Lung (tissue), 12 donors: ENCODE measurements around the gene SH3BP4. TPM values are rescaled to one million over a fixed set of nuclear protein-coding genes. Genes with fewer than 3 reads are reported as not detected.

Experiments used
- ATAC-seq: fragments of 200-7000 bp; cut with Tn5 transposase; one replicate; pipeline ENCODE4 v1.9.1; 2020; ENCODE audit warnings: moderate number of reproducible peaks; ENCODE audit not compliant: insufficient read depth, low FRiP score
- DNase-seq, 3 donors: peaks; one replicate each; pipeline ENCODE4 v3.0.0-alpha.2; 2013 to 2017
- H3K27ac ChIP-seq, 2 donors: one replicate each; pipeline ENCODE4 v1.5.1; 2013; ENCODE audit warnings: mild to moderate bottlenecking in 2 of 2, moderate library complexity in 2 of 2, control low read depth in 1 of 2, inconsistent platforms in 1 of 2, low read depth in 1 of 2, low read length in 1 of 2
- H3K27me3 ChIP-seq, 3 donors: one replicate each; pipeline ENCODE4 v1.5.1; 2013; ENCODE audit warnings: low read length in 2 of 3; ENCODE audit not compliant: control insufficient read depth in 3 of 3, insufficient read depth in 3 of 3
- H3K36me3 ChIP-seq, 4 donors: one replicate each; pipeline ENCODE4 v1.5.1; 2013; ENCODE audit warnings: low read length in 4 of 4, mild to moderate bottlenecking in 1 of 4, moderate library complexity in 1 of 4; ENCODE audit not compliant: control insufficient read depth in 4 of 4, insufficient read depth in 4 of 4
- H3K4me1 ChIP-seq, 5 donors: one replicate each; pipeline ENCODE4 v1.5.1; 2013; ENCODE audit warnings: low read length in 5 of 5, mild to moderate bottlenecking in 2 of 5, moderate library complexity in 1 of 5; ENCODE audit not compliant: control insufficient read depth in 5 of 5, insufficient read depth in 5 of 5
- H3K4me3 ChIP-seq: one replicate; pipeline ENCODE4 v1.5.1; 2013; ENCODE audit warnings: mild to moderate bottlenecking, control low read depth, moderate library complexity
- H3K9ac ChIP-seq, 2 donors: one replicate each; pipeline ENCODE4 v1.5.1; 2013; ENCODE audit warnings: low read length in 2 of 2, control low read depth in 1 of 2; ENCODE audit not compliant: insufficient read depth in 1 of 2
- H3K9me3 ChIP-seq, 4 donors: one replicate each; pipeline ENCODE4 v1.5.1; 2013; ENCODE audit warnings: low read length in 3 of 4, mild to moderate bottlenecking in 1 of 4, moderate library complexity in 1 of 4; ENCODE audit not compliant: control insufficient read depth in 4 of 4, insufficient read depth in 3 of 4
- WGBS, 2 donors: extraction: QIAGEN DNeasy Blood & Tissue Kit; methylation state at CpG; one replicate each; pipeline ENCODE4 v1.1.7; 2013; 5-methylcytosine and 5-hydroxymethylcytosine counted together
- polyA plus RNA-seq, 2 donors: library from polyadenylated mRNA; stranded (reverse); fragments of 200-250 nt; gene quantifications; one replicate each; pipeline ENCODE4 v1.2.1, GENCODE V29; 2013
- total RNA-seq, 2 donors: library from RNA; depleted of rRNA in 1 of 2; stranded (reverse); fragments of >200 nt in 1 of 2; gene quantifications; one replicate each; pipeline ENCODE4 v1.2.1, GENCODE V29; 2014 to 2021
- TF ChIP-seq, protein P1 (sequence below): IDR thresholded peaks from 2 replicates; pipeline ENCODE4 v1.5.1; 2012; ENCODE audit warnings: mild to moderate bottlenecking; ENCODE audit errors: control extremely low read depth, extremely low read depth
- donor health status: control.
- donor health status: control.
- donor health status: Bipolar disorder and iron deficiency.
- donor health status: healthy.
- donor health status: DM: yes; HTN: yes; CAD: no.

The SH3BP4 gene
- total and polyA plus RNA-seq, 4 donors, result 12.0 to 36.5 (median 18.2) TPM

DNA sequence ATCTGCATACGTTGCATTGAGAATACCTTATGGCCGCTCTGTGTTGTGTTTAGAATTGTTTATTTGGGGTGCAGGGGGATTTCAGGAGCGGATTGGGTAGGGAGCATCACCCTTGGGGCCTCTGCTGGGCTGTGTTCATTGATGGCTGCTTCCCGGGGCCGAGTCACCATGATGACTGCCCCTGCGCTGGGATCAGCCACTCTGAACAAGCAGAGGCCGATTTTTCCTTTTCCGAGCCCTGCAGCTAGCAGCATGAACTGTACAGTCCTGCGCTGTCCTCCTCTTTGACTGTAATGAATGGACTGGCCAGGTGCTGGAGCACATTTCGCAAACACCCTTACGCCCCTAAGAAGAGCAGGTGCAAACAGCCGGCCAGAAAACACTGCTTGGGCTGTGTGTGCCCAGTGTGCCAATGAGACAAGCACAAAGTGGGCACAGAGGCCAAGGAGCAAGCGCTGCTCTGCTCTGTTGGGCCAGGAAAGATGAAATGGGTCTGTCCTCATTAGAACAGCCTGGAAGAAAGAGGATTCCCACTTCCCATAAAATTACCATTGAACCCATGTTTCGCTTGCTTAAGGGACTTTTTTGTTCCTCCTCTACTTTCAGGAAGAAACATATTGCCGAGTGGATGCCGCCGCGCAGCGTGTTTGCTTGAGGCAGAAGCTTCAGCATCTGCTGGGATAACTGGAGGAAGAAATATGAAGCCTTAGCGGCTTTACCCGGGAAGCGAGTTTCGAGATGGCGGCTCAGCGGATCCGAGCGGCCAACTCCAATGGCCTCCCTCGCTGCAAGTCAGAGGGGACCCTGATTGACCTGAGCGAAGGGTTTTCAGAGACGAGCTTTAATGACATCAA is 82.7 kb downstream of the SH3BP4 start:
- Histone ChIP-seq H3K4me1 (peaks cover 0 to 7% (median 4%) of the 10 kb centered on the region in 5 donors), H3K27ac (no peak overlapping the region)
- 93 to 96% methylated on average over 30 of the region's 30 CpGs for WGBS, 2 donors

DNA sequence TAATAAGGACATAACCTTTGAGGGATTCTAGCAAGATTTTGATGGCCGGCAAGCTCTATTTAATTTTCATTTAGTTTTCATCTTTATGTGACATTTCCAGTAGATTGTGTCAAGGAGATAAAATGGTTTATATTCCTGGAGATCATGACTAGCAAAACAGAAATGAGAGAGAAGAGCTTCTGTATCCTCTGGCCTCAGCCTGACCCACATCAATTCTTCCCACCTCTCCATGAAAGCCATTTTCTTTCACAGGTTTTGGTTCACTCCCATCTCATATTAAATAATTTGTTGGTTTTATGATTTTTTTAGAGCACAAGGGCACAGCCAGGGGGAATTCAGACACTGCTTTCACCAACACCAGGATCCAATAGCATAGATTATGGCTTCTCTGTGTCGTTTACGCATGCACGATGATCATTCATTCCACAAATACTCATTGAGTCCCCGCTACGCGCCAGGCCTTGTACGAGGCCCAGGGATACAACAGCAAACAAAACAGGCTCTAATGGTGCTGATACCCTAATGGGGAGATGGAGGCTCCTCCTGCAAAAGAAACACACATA is 85.9 kb downstream of the SH3BP4 start:
- Histone ChIP-seq H3K9ac (no peak overlapping the region), H3K9me3 (peaks cover 0 to 3% (median 0%) of the 10 kb centered on the region in 4 donors), H3K4me1 (peaks cover 0 to 7% (median 4%) of the 10 kb centered on the region in 5 donors), H3K27ac (no peak overlapping the region), H3K4me3 (no peak overlapping the region), H3K27me3 (no peaks in the 10 kb centered on the region), H3K36me3 (peaks cover 2 to 27% (median 24%) of the 10 kb centered on the region in 4 donors)
- TF ChIP-seq, protein P1, sequence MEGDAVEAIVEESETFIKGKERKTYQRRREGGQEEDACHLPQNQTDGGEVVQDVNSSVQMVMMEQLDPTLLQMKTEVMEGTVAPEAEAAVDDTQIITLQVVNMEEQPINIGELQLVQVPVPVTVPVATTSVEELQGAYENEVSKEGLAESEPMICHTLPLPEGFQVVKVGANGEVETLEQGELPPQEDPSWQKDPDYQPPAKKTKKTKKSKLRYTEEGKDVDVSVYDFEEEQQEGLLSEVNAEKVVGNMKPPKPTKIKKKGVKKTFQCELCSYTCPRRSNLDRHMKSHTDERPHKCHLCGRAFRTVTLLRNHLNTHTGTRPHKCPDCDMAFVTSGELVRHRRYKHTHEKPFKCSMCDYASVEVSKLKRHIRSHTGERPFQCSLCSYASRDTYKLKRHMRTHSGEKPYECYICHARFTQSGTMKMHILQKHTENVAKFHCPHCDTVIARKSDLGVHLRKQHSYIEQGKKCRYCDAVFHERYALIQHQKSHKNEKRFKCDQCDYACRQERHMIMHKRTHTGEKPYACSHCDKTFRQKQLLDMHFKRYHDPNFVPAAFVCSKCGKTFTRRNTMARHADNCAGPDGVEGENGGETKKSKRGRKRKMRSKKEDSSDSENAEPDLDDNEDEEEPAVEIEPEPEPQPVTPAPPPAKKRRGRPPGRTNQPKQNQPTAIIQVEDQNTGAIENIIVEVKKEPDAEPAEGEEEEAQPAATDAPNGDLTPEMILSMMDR, result no peak
- no peak for DNase-seq
- 96 to 98% methylated on average over 8 of the region's 8 CpGs for WGBS, 2 donors
- no peak for ATAC-seq

More for the DNA sequence above, 82.7 kb downstream of the SH3BP4 start:
- DNase-seq (no peak), ATAC-seq (no peak)
- TF ChIP-seq, protein P1, result no peak
- no peak overlapping the region for H3K9ac ChIP-seq
- no peaks in the 10 kb centered on the region for H3K9me3 ChIP-seq
- no peaks in the 10 kb centered on the region for H3K27me3 ChIP-seq
- peaks cover 0 to 12% (median 7%) of the 10 kb centered on the region in 4 donors for H3K36me3 ChIP-seq
- no peak overlapping the region for H3K4me3 ChIP-seq

DNA sequence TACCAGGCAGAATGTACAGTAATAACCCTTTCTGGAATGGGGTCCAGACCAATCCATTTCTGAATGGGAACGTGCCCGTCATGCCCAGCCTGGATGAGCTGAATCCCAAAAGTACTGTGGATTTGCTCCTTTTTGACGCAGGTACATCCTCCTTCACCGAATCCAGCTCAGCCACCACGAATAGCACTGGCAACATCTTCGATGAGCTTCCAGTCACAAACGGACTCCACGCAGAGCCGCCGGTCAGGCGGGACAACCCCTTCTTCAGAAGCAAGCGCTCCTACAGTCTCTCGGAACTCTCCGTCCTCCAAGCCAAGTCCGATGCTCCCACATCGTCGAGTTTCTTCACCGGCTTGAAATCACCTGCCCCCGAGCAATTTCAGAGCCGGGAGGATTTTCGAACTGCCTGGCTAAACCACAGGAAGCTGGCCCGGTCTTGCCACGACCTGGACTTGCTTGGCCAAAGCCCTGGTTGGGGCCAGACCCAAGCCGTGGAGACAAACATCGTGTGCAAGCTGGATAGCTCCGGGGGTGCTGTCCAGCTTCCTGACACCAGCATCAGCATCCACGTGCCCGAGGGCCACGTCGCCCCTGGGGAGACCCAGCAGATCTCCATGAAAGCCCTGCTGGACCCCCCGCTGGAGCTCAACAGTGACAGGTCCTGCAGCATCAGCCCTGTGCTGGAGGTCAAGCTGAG is 89.6 kb downstream of the SH3BP4 start:
- Histone ChIP-seq H3K27ac (no peak overlapping the region), H3K4me1 (peaks cover 0 to 1% (median 0%) of the 10 kb centered on the region in 5 donors), H3K4me3 (no peak overlapping the region), H3K9ac (no peak overlapping the region), H3K36me3 (peaks cover 2 to 31% (median 26%) of the 10 kb centered on the region in 4 donors), H3K9me3 (peaks cover 0 to 3% (median 0%) of the 10 kb centered on the region in 4 donors), H3K27me3 (no peaks in the 10 kb centered on the region)
- DNase-seq (no peak), ATAC-seq (no peak)
- WGBS, 2 donors, result 95% methylated on average over 31 of the region's 31 CpGs
- TF ChIP-seq, protein P1, result no peak
